ENCODE results near the gene APOL4.
A peak's percentile ranks its signal among the peaks of the same experiment; 100 is the strongest.
"Not testable (repeated sequence)": the region's sequence is repeated elsewhere in the genome, so short reads cannot be mapped to it uniquely, and the experiment has no call there.

The APOL4 gene

GRCh38 chr22:36223504-36223903, 21.9 kb upstream of the APOL4 start:
- H3K27me3 Mint-ChIP-seq: peaks cover 6% of the 10 kb centered on the region
- no peaks in the 10 kb centered on the region for H3K9me3 Mint-ChIP-seq
- H3K4me1 Mint-ChIP-seq (ENCODE audit: low read depth): peaks cover 15% of the 10 kb centered on the region
- DNase-seq: no peak
- H3K4me3 Mint-ChIP-seq: no peak overlapping the region
- H3K36me3 Mint-ChIP-seq (ENCODE audit: low read depth): peaks cover 33% of the 10 kb centered on the region
- H3K27ac Mint-ChIP-seq: no peak overlapping the region

GRCh38 chr22:36222887-36223450, 21.4 kb upstream of the APOL4 start:
- H3K36me3 Mint-ChIP-seq (ENCODE audit: low read depth): peaks cover 28% of the 10 kb centered on the region
- H3K27me3 Mint-ChIP-seq: peaks cover 6% of the 10 kb centered on the region
- no peak overlapping the region for H3K27ac Mint-ChIP-seq
- H3K9me3 Mint-ChIP-seq: no peaks in the 10 kb centered on the region
- no peak overlapping the region for H3K4me3 Mint-ChIP-seq
- H3K4me1 Mint-ChIP-seq (ENCODE audit: low read depth): peaks cover 15% of the 10 kb centered on the region
- DNase-seq: no peak

- H3K36me3 Mint-ChIP-seq (ENCODE audit: low read depth): peaks cover 20% of the 10 kb centered on the region
- H3K9me3 Mint-ChIP-seq: no peaks in the 10 kb centered on the region
- no peak overlapping the region for H3K27ac Mint-ChIP-seq
- H3K4me3 Mint-ChIP-seq: no peak overlapping the region
- peaks cover 6% of the 10 kb centered on the region for H3K27me3 Mint-ChIP-seq
- peaks cover 15% of the 10 kb centered on the region for H3K4me1 Mint-ChIP-seq (ENCODE audit: low read depth)
- DNase-seq: peak; percentile 62
Observed at GRCh38 chr22:36221799-36222751, 20.5 kb upstream of the APOL4 start.

GRCh38 chr22:36220451-36220921, 18.9 kb upstream of the APOL4 start:
- H3K4me1 Mint-ChIP-seq (ENCODE audit: low read depth): peaks cover 15% of the 10 kb centered on the region

GRCh38 chr22:36218648-36219193, 17.1 kb upstream of the APOL4 start:
- peaks cover 12% of the 10 kb centered on the region for H3K27me3 Mint-ChIP-seq
- DNase-seq: no peak
- no peaks in the 10 kb centered on the region for H3K9me3 Mint-ChIP-seq
- no peak overlapping the region for H3K4me3 Mint-ChIP-seq
- H3K27ac Mint-ChIP-seq: no peak overlapping the region
- H3K36me3 Mint-ChIP-seq (ENCODE audit: low read depth): no peaks in the 10 kb centered on the region
- H3K4me1 Mint-ChIP-seq (ENCODE audit: low read depth): peaks cover 7% of the 10 kb centered on the region

More at GRCh38 chr22:36220451-36220921, 18.9 kb upstream of the APOL4 start:
- Mint-ChIP-seq H3K27ac (no peak overlapping the region), H3K36me3 (ENCODE audit: low read depth) (peaks cover 6% of the 10 kb centered on the region), H3K4me3 (no peak overlapping the region), H3K9me3 (no peaks in the 10 kb centered on the region), H3K27me3 (peaks cover 7% of the 10 kb centered on the region)
- DNase-seq: no peak

- no peak overlapping the region for H3K4me3 Mint-ChIP-seq
- H3K4me1 Mint-ChIP-seq (ENCODE audit: low read depth): peaks cover 4% of the 10 kb centered on the region
- H3K36me3 Mint-ChIP-seq (ENCODE audit: low read depth): no peaks in the 10 kb centered on the region
- H3K27me3 Mint-ChIP-seq: peaks cover 17% of the 10 kb centered on the region
- no peak overlapping the region for H3K27ac Mint-ChIP-seq
- DNase-seq: no peak
- H3K9me3 Mint-ChIP-seq: no peaks in the 10 kb centered on the region
Observed at GRCh38 chr22:36215981-36216380, 14.4 kb upstream of the APOL4 start.

- Mint-ChIP-seq H3K36me3 (ENCODE audit: low read depth) (no peaks in the 10 kb centered on the region), H3K4me3 (no peak overlapping the region), H3K27ac (no peak overlapping the region), H3K27me3 (peaks cover 25% of the 10 kb centered on the region), H3K9me3 (peaks cover 4% of the 10 kb centered on the region), H3K4me1 (ENCODE audit: low read depth) (peaks cover 5% of the 10 kb centered on the region)
- DNase-seq: no peak
Observed at GRCh38 chr22:36213586-36213985, 12.0 kb upstream of the APOL4 start.

- H3K27ac Mint-ChIP-seq: no peak overlapping the region
- peaks cover 25% of the 10 kb centered on the region for H3K27me3 Mint-ChIP-seq
- no peaks in the 10 kb centered on the region for H3K36me3 Mint-ChIP-seq (ENCODE audit: low read depth)
- no peak overlapping the region for H3K4me3 Mint-ChIP-seq
- DNase-seq: no peak
- H3K9me3 Mint-ChIP-seq: peaks cover 4% of the 10 kb centered on the region
- H3K4me1 Mint-ChIP-seq (ENCODE audit: low read depth): peaks cover 5% of the 10 kb centered on the region
Observed at GRCh38 chr22:36212901-36213300, 11.3 kb upstream of the APOL4 start.

GRCh38 chr22:36211237-36211861, 9.7 kb upstream of the APOL4 start:
- peaks cover 4% of the 10 kb centered on the region for H3K9me3 Mint-ChIP-seq
- no peak for DNase-seq
- peaks cover 25% of the 10 kb centered on the region for H3K27me3 Mint-ChIP-seq
- no peak overlapping the region for H3K27ac Mint-ChIP-seq
- no peaks in the 10 kb centered on the region for H3K36me3 Mint-ChIP-seq (ENCODE audit: low read depth)
- peaks cover 5% of the 10 kb centered on the region for H3K4me1 Mint-ChIP-seq (ENCODE audit: low read depth)
- no peak overlapping the region for H3K4me3 Mint-ChIP-seq

GRCh38 chr22:36210224-36210623, 8.6 kb upstream of the APOL4 start:
- Mint-ChIP-seq H3K27me3 (peaks cover 22% of the 10 kb centered on the region), H3K36me3 (ENCODE audit: low read depth) (no peaks in the 10 kb centered on the region), H3K9me3 (peaks cover 4% of the 10 kb centered on the region), H3K27ac (no peak overlapping the region), H3K4me1 (ENCODE audit: low read depth) (peaks cover 5% of the 10 kb centered on the region), H3K4me3 (no peak overlapping the region)
- DNase-seq: no peak

GRCh38 chr22:36209488-36209908, 7.9 kb upstream of the APOL4 start:
- not testable (repeated sequence) for H3K4me1 Mint-ChIP-seq (ENCODE audit: low read depth); H3K27ac Mint-ChIP-seq; H3K9me3 Mint-ChIP-seq; DNase-seq; H3K36me3 Mint-ChIP-seq (ENCODE audit: low read depth); H3K4me3 Mint-ChIP-seq
- peaks cover 22% of the 10 kb centered on the region for H3K27me3 Mint-ChIP-seq

- Mint-ChIP-seq H3K9me3 (peaks cover 4% of the 10 kb centered on the region), H3K27ac (no peak overlapping the region), H3K4me1 (ENCODE audit: low read depth) (peaks cover 5% of the 10 kb centered on the region)
Observed at GRCh38 chr22:36208914-36209313, 7.3 kb upstream of the APOL4 start.

GRCh38 chr22:36208162-36208765, 6.7 kb upstream of the APOL4 start:
- H3K27ac Mint-ChIP-seq: no peak overlapping the region
- no peaks in the 10 kb centered on the region for H3K36me3 Mint-ChIP-seq (ENCODE audit: low read depth)
- peaks cover 5% of the 10 kb centered on the region for H3K4me1 Mint-ChIP-seq (ENCODE audit: low read depth)
- DNase-seq: no peak
- H3K4me3 Mint-ChIP-seq: no peak overlapping the region
- peaks cover 4% of the 10 kb centered on the region for H3K9me3 Mint-ChIP-seq
- H3K27me3 Mint-ChIP-seq: peaks cover 18% of the 10 kb centered on the region

More at GRCh38 chr22:36208914-36209313, 7.3 kb upstream of the APOL4 start:
- H3K36me3 Mint-ChIP-seq (ENCODE audit: low read depth): no peaks in the 10 kb centered on the region
- peaks cover 20% of the 10 kb centered on the region for H3K27me3 Mint-ChIP-seq
- DNase-seq: no peak
- H3K4me3 Mint-ChIP-seq: no peak overlapping the region

GRCh38 chr22:36206255-36206654, 4.6 kb upstream of the APOL4 start:
- peaks cover 18% of the 10 kb centered on the region for H3K27me3 Mint-ChIP-seq
- no peak overlapping the region for H3K27ac Mint-ChIP-seq
- H3K36me3 Mint-ChIP-seq (ENCODE audit: low read depth): no peaks in the 10 kb centered on the region
- peaks cover 4% of the 10 kb centered on the region for H3K9me3 Mint-ChIP-seq
- H3K4me3 Mint-ChIP-seq: no peak overlapping the region
- DNase-seq: no peak
- H3K4me1 Mint-ChIP-seq (ENCODE audit: low read depth): peaks cover 5% of the 10 kb centered on the region

Data from activated T-cell treated with anti-CD3 and anti-CD28 coated beads, Interleukin-2, amount 50 U/mL, for 24 hours (primary cell).